Measurements from ENCODE around the gene RPS24. TPM values are rescaled to one million over a fixed set of nuclear protein-coding genes. Genes with fewer than 3 reads are reported as not detected.

RPS24 gene
- total RNA-seq, 6 experiments from 2014 or later, result 1,111 to 1,416 (median 1,288) TPM

DNA sequence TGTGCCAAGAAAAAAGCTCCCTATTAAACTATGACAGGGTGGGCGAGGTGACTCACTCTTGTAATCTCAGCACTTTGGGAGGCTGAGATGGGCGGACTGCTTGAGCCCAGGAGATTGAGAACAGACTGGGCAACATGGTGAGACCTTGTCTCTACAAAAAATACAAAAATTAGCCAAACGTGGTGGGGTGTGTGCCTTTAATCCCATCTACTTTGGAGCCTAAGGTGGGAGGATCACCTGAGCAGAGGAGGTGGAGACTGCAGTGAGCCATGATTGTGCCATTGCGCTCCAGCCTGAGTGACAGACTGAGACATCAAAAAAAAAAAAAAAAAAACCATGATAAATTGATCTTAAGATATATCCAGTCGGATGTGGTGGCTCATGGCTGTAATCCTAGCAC, 15.8 kb upstream of the RPS24 start:
- Mint-ChIP-seq H3K4me3 (no peak overlapping the region), H3K36me3 (ENCODE audit: low read depth) (peaks cover 21% of the 10 kb centered on the region)
- TF ChIP-seq, protein P1, sequence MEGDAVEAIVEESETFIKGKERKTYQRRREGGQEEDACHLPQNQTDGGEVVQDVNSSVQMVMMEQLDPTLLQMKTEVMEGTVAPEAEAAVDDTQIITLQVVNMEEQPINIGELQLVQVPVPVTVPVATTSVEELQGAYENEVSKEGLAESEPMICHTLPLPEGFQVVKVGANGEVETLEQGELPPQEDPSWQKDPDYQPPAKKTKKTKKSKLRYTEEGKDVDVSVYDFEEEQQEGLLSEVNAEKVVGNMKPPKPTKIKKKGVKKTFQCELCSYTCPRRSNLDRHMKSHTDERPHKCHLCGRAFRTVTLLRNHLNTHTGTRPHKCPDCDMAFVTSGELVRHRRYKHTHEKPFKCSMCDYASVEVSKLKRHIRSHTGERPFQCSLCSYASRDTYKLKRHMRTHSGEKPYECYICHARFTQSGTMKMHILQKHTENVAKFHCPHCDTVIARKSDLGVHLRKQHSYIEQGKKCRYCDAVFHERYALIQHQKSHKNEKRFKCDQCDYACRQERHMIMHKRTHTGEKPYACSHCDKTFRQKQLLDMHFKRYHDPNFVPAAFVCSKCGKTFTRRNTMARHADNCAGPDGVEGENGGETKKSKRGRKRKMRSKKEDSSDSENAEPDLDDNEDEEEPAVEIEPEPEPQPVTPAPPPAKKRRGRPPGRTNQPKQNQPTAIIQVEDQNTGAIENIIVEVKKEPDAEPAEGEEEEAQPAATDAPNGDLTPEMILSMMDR (IDR thresholded peaks at IDR 0.05), result no peak

GRCh38 chr10:78019264-78019663, 14.4 kb upstream of the RPS24 start:
- H3K9me3 Mint-ChIP-seq, result no peaks in the 10 kb centered on the region
- no peaks in the 10 kb centered on the region for H3K27me3 Mint-ChIP-seq (ENCODE audit: insufficient read depth)
- no peak overlapping the region for H3K4me3 Mint-ChIP-seq
- H3K36me3 Mint-ChIP-seq (ENCODE audit: low read depth), result peaks cover 22% of the 10 kb centered on the region
- TF ChIP-seq, protein P1 (IDR thresholded peaks at IDR 0.05), result no peak
- H3K4me1 Mint-ChIP-seq (ENCODE audit: low read depth), result no peaks in the 10 kb centered on the region
- no peak for DNase-seq
- H3K27ac Mint-ChIP-seq, result no peak overlapping the region

More for the DNA sequence above, 15.8 kb upstream of the RPS24 start:
- Mint-ChIP-seq H3K9me3 (no peaks in the 10 kb centered on the region), H3K4me1 (ENCODE audit: low read depth) (no peaks in the 10 kb centered on the region), H3K27ac (no peak overlapping the region), H3K27me3 (ENCODE audit: insufficient read depth) (no peaks in the 10 kb centered on the region)
- DNase-seq, result no peak

- Mint-ChIP-seq H3K4me3 (no peak overlapping the region), H3K36me3 (ENCODE audit: low read depth) (peaks cover 30% of the 10 kb centered on the region), H3K4me1 (ENCODE audit: low read depth) (peaks cover 18% of the 10 kb centered on the region), H3K27ac (no peak overlapping the region), H3K9me3 (no peaks in the 10 kb centered on the region), H3K27me3 (ENCODE audit: insufficient read depth) (no peaks in the 10 kb centered on the region)
- TF ChIP-seq, protein P1 (IDR thresholded peaks at IDR 0.05), result no peak
- no peak for DNase-seq
These were observed 12.5 kb upstream of the RPS24 start for GRCh38 chr10:78021201-78021600.

DNA sequence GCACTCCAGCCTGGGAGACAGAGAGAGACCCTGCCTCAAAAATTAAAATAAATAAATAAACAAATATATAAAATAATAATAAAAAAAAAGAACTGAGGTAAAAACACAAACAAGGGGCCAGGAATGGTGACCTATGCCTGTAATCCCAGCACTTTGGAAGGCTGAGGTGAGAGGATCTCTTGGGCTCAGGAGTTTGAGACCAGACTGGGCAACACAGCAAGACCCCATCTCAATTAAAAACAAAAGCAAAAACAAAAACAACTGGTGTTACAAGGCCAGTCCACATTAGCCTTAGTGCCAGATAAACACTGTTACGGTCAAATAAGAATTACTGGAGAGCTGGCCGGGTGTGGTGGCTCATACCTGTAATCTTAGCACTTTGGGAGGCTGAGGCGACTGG, 9.9 kb upstream of the RPS24 start:
- Mint-ChIP-seq H3K27ac (no peak overlapping the region), H3K36me3 (ENCODE audit: low read depth) (peaks cover 32% of the 10 kb centered on the region), H3K27me3 (ENCODE audit: insufficient read depth) (no peaks in the 10 kb centered on the region), H3K4me1 (ENCODE audit: low read depth) (peaks cover 38% of the 10 kb centered on the region), H3K9me3 (no peaks in the 10 kb centered on the region), H3K4me3 (no peak overlapping the region)
- TF ChIP-seq, protein P1 (IDR thresholded peaks at IDR 0.05), result no peak
- no peak for DNase-seq

GRCh38 chr10:78025685-78026364, 7.8 kb upstream of the RPS24 start:
- Mint-ChIP-seq H3K36me3 (ENCODE audit: low read depth) (peaks cover 38% of the 10 kb centered on the region), H3K9me3 (no peaks in the 10 kb centered on the region), H3K27me3 (ENCODE audit: insufficient read depth) (peaks cover 4% of the 10 kb centered on the region), H3K27ac (peak overlapping the region; percentile 91), H3K4me1 (ENCODE audit: low read depth) (peaks cover 52% of the 10 kb centered on the region), H3K4me3 (peak overlapping the region; percentile 74)
- DNase-seq, result peak; percentile 55
- TF ChIP-seq, protein P1 (IDR thresholded peaks at IDR 0.05), result no peak

Data from HFFc6 (cell line).